A673 (cell line): ENCODE results near the gene BICD1. TPM values are rescaled to one million over a fixed set of nuclear protein-coding genes. Genes with fewer than 3 reads are reported as not detected.

Experiments used
- BruUV-seq: library from RNA; stranded (reverse); fragments of 400-500 nt; replicated peaks from 2 replicates; lab custom pipeline; 2021; lab: Mats Ljungman, UMichigan
- CTCF ChIA-PET: fragments of 300-600 bp; sonication (Branson Sonifier 250); formaldehyde crosslinking; loops from one replicate; lab custom pipeline; 2022; ENCODE audit warnings: antibody characterized with exemption; lab: Charles Lee
- POLR2A ChIA-PET: fragments of 300-600 bp; sonication (Branson Sonifier 250); formaldehyde crosslinking; loops from one replicate; lab custom pipeline; 2022; ENCODE audit warnings: antibody characterized with exemption; ENCODE audit not compliant: low non-redundant PET; lab: Charles Lee
- DNase-seq: peaks from one replicate; pipeline ENCODE4 v3.0.0-alpha.2; 2015; ENCODE audit warnings: low spot score
- H3K27ac ChIP-seq: fragments of 200-600 bp; sonication (generic); 2 replicates; pipeline ENCODE4 v1.5.1; 2016; ENCODE audit warnings: mixed run types, low read depth, mild to moderate bottlenecking, mixed read lengths, antibody characterized with exemption, low read length; ENCODE audit not compliant: poor library complexity, severe bottlenecking
- H3K27me3 ChIP-seq: fragments of 200-600 bp; sonication (generic); replicated peaks from 2 replicates; pipeline ENCODE4 v1.6.1; 2017; ENCODE audit warnings: mixed run types, low read depth, mild to moderate bottlenecking, mixed read lengths, antibody characterized with exemption, low read length; ENCODE audit not compliant: insufficient read depth, poor library complexity
- H3K36me3 ChIP-seq: fragments of 200-600 bp; sonication (generic); 2 replicates; pipeline ENCODE4 v1.6.1; 2016; ENCODE audit warnings: mixed run types, mild to moderate bottlenecking, mixed read lengths, antibody characterized with exemption, low read length; ENCODE audit not compliant: insufficient read depth, poor library complexity, severe bottlenecking
- H3K4me1 ChIP-seq: fragments of 200-600 bp; sonication (generic); 2 replicates; pipeline ENCODE4 v1.6.1; 2017; ENCODE audit warnings: mixed run types, mild to moderate bottlenecking, mixed read lengths, antibody characterized with exemption, low read length; ENCODE audit not compliant: insufficient read depth, poor library complexity, severe bottlenecking
- H3K4me3 ChIP-seq: fragments of 200-600 bp; sonication (generic); 2 replicates; pipeline ENCODE4 v1.5.1; 2016; ENCODE audit warnings: low read depth, mixed run types, mild to moderate bottlenecking, mixed read lengths, low read length; ENCODE audit not compliant: poor library complexity, severe bottlenecking
- H3K9me3 ChIP-seq: fragments of 200-600 bp; sonication (generic); 2 replicates; pipeline ENCODE4 v1.6.1; 2016; ENCODE audit warnings: mixed run types, low read depth, mild to moderate bottlenecking, mixed read lengths, antibody characterized with exemption, low read length; ENCODE audit not compliant: poor library complexity, severe bottlenecking
- EZH2 ChIP-seq: fragments of 200-600 bp; sonication (generic); IDR thresholded peaks from 2 replicates; pipeline ENCODE4 v1.6.1; 2017; ENCODE audit warnings: borderline replicate concordance, low read depth, mild to moderate bottlenecking, mixed read lengths, antibody characterized with exemption, low read length; ENCODE audit not compliant: poor library complexity, severe bottlenecking
- intact Hi-C: fragments of 100-400 bp; cut with micrococcal nuclease; formaldehyde crosslinking; loops from one replicate; pipeline ENCODE4 v1.10.0; 2022; ENCODE audit not compliant: unreplicated experiment
- total RNA-seq: library from RNA; stranded (reverse); gene quantifications from 2 replicates; pipeline ENCODE4 v1.2.3, GENCODE V29; 2021
- TF ChIP-seq, protein P1 (sequence below): fragments of 300-800, 200-600 bp; sonication (generic); conservative IDR thresholded peaks from 2 replicates; pipeline ENCODE4 v1.5.1; 2017; ENCODE audit warnings: low read depth, mild to moderate bottlenecking, antibody characterized with exemption, low read length, moderate library complexity, mixed read lengths

Gene BICD1
- total RNA-seq, 1 experiment from 2014 or later = 50.2 TPM

GRCh38 chr12:32302218-32303173, 195.8 kb downstream of the BICD1 start:
- ChIA-PET CTCF (no interaction called here), POLR2A (no interaction called here)
- no TSS peak for BruUV-seq

DNA sequence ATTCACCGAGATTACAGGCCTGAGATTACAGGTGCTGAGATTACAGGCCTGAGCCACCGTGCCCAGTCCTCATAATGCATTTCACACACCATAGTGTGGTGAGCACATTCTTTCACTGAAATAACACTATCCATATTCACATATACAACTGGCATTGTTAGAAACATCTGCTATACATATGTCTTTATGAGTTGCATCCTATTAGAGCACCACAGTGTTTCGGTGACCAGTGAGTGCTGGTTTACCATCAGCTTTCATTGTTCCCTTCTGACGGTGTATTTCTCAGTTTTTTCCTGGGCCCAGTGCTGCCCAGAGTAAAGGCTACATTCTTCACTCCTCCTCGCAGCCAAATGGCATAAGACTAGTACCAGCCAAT, 196.5 kb downstream of the BICD1 start:
- intact Hi-C loops = loop anchor here (10.0 kb wide), 2 partner anchors 338 to 898 kb away; no protein-coding TSS in a partner anchor
- ChIA-PET CTCF (no interaction called here), POLR2A (no interaction called here)
- Histone ChIP-seq H3K36me3 (peaks cover 4% of the 10 kb centered on the region), H3K9me3 (no peaks in the 10 kb centered on the region), H3K27ac (no peak overlapping the region), H3K4me3 (no peak overlapping the region), H3K27me3 (no peaks in the 10 kb centered on the region), H3K4me1 (peaks cover 7% of the 10 kb centered on the region)
- BruUV-seq = no TSS peak
- no peak for DNase-seq
- no peak for TF ChIP-seq EZH2
- TF ChIP-seq, protein P1, sequence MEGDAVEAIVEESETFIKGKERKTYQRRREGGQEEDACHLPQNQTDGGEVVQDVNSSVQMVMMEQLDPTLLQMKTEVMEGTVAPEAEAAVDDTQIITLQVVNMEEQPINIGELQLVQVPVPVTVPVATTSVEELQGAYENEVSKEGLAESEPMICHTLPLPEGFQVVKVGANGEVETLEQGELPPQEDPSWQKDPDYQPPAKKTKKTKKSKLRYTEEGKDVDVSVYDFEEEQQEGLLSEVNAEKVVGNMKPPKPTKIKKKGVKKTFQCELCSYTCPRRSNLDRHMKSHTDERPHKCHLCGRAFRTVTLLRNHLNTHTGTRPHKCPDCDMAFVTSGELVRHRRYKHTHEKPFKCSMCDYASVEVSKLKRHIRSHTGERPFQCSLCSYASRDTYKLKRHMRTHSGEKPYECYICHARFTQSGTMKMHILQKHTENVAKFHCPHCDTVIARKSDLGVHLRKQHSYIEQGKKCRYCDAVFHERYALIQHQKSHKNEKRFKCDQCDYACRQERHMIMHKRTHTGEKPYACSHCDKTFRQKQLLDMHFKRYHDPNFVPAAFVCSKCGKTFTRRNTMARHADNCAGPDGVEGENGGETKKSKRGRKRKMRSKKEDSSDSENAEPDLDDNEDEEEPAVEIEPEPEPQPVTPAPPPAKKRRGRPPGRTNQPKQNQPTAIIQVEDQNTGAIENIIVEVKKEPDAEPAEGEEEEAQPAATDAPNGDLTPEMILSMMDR = no peak

More at GRCh38 chr12:32302218-32303173, 195.8 kb downstream of the BICD1 start:
- Histone ChIP-seq H3K36me3 (peaks cover 4% of the 10 kb centered on the region), H3K27ac (no peak overlapping the region), H3K4me3 (no peak overlapping the region), H3K27me3 (no peaks in the 10 kb centered on the region), H3K4me1 (peaks cover 7% of the 10 kb centered on the region), H3K9me3 (no peaks in the 10 kb centered on the region)
- intact Hi-C loops = loop anchor here (10.0 kb wide), 2 partner anchors 338 to 898 kb away; no protein-coding TSS in a partner anchor
- TF ChIP-seq, protein P1 = peak; percentile 59
- TF ChIP-seq EZH2 = no peak
- DNase-seq = peak; percentile 49

GRCh38 chr12:32305163-32305562, 198.5 kb downstream of the BICD1 start:
- intact Hi-C loops = loop anchor here (2.0 to 10.0 kb wide), 4 partner anchors 340 to 900 kb away; no protein-coding TSS in a partner anchor
- CTCF ChIA-PET = no interaction called here
- TF ChIP-seq, protein P1 = peak; percentile 73
- no peak for TF ChIP-seq EZH2
- H3K4me3 ChIP-seq = no peak overlapping the region
- H3K9me3 ChIP-seq = no peaks in the 10 kb centered on the region
- peak overlapping the region; percentile 49 for H3K27ac ChIP-seq
- peak; percentile 64 for DNase-seq
- no peaks in the 10 kb centered on the region for H3K27me3 ChIP-seq
- H3K4me1 ChIP-seq = peaks cover 20% of the 10 kb centered on the region
- peaks cover 4% of the 10 kb centered on the region for H3K36me3 ChIP-seq
- POLR2A ChIA-PET = no interaction called here
- BruUV-seq = no TSS peak
